Coronary artery (tissue), 2 donors: ENCODE measurements around the gene HERPUD2.
A peak's percentile ranks its signal among the peaks of the same experiment; 100 is the strongest.

ENCODE experiments used
- DNase-seq: peaks from one replicate; pipeline ENCODE4 v3.0.0-alpha.2; 2017; ENCODE audit warnings: low spot score
- H3K27ac ChIP-seq, 2 donors: fragments of 200-600 bp; sonication (generic); one replicate each; pipeline ENCODE4 v1.5.1; 2016 to 2019
- H3K4me3 ChIP-seq: fragments of 200-600 bp; sonication (generic); 2 replicates; pipeline ENCODE4 v1.5.1; 2016; ENCODE audit warnings: mild to moderate bottlenecking, moderate library complexity
- CTCF ChIP-seq: fragments of 200-600 bp; sonication (generic); IDR thresholded peaks from one replicate; pipeline ENCODE4 v1.5.1; 2019; ENCODE audit warnings: antibody characterized with exemption

Gene HERPUD2

GRCh38 chr7:35729061-35729783, 34.3 kb upstream of the HERPUD2 start:
- H3K4me3 ChIP-seq = peak overlapping the region; percentile 2
- TF ChIP-seq CTCF = no peak
- DNase-seq = no peak
- H3K27ac ChIP-seq = peak overlapping the region in 1 of 2 donors; percentile 72

- Histone ChIP-seq H3K27ac (peak overlapping the region; percentile 59 to 72), H3K4me3 (peak overlapping the region; percentile 2)
- no peak for TF ChIP-seq CTCF
- no peak for DNase-seq
Measured at GRCh38 chr7:35728412-35729060, 33.6 kb upstream of the HERPUD2 start.

- no peak for DNase-seq
- peak overlapping the region in 1 of 2 donors; percentile 49 for H3K27ac ChIP-seq
- H3K4me3 ChIP-seq = no peak overlapping the region
- TF ChIP-seq CTCF = no peak
Measured at GRCh38 chr7:35727571-35727970, 32.6 kb upstream of the HERPUD2 start.

DNA sequence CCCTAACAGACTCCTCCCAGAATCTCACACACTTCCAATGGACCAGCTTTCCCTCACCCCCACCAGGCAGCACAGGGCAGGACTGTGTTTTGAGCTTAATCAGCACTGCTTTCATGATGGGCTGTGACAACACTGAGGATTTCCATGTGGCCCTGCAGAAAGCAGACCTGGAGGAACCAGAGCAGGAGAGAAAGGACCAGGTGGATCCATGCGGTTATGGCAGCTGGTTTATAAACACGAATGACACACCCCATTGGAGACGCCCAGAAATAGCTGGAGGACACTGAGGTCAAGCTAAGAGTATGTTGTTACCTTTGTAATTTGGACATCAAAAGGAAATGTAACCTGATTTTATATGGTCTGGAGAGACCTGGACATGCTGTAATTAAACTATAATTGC, 31.7 kb upstream of the HERPUD2 start:
- no peak overlapping the region for H3K27ac ChIP-seq
- no peak for DNase-seq
- no peak overlapping the region for H3K4me3 ChIP-seq
- no peak for TF ChIP-seq CTCF

DNA sequence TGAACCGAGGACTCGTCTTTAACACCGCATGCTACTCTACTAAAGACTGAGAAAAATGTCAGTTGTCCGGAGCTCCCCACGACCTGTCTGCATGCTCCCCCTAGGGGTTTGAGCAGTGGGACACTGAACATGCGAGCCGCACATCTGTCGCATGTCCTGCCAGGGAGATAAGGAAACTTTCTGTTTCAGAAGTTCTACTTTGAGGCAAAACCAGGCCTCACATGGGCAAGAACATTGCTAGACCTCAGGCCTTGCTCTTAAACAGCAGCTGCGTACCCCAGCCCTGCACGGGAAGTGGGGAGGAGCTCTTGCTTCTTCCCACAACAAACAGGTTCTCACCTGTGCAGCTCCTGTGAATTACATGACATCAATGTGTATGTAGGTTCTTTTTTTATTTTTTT, 30.3 kb upstream of the HERPUD2 start:
- no peak for DNase-seq
- no peak for TF ChIP-seq CTCF

GRCh38 chr7:35723011-35723410, 28.1 kb upstream of the HERPUD2 start:
- TF ChIP-seq CTCF = no peak
- H3K27ac ChIP-seq = no peak overlapping the region
- no peak overlapping the region for H3K4me3 ChIP-seq
- no peak for DNase-seq

More for the DNA sequence above, 30.3 kb upstream of the HERPUD2 start:
- no peak overlapping the region for H3K4me3 ChIP-seq
- H3K27ac ChIP-seq = no peak overlapping the region
